Upper lobe of right lung (tissue), 1 donor: ENCODE data around the gene PCSK5. TPM values are rescaled to one million over a fixed set of nuclear protein-coding genes. Genes with fewer than 3 reads are reported as not detected.
"Not testable (repeated sequence)": the region's sequence is repeated elsewhere in the genome, so short reads cannot be mapped to it uniquely, and the experiment has no call there.

ENCODE experiments used
- ATAC-seq: fragments of 200-7000 bp; cut with Tn5 transposase; one replicate; pipeline ENCODE4 v1.9.1; 2020; ENCODE audit warnings: mild to moderate bottlenecking, moderate library complexity
- DNase-seq: peaks from one replicate; pipeline ENCODE4 v3.0.0-alpha.2; 2020
- H3K27ac ChIP-seq: fragments of 200-600 bp; one replicate; pipeline ENCODE4 v1.8.0; 2022
- H3K27me3 ChIP-seq: fragments of 200-600 bp; one replicate; pipeline ENCODE4 v1.8.0; 2022; ENCODE audit warnings: mild to moderate bottlenecking
- H3K36me3 ChIP-seq: fragments of 200-600 bp; one replicate; pipeline ENCODE4 v1.8.0; 2022
- H3K4me1 ChIP-seq: fragments of 200-600 bp; one replicate; pipeline ENCODE4 v1.8.0; 2022
- H3K4me3 ChIP-seq: fragments of 200-600 bp; one replicate; pipeline ENCODE4 v1.8.0; 2022; ENCODE audit warnings: mild to moderate bottlenecking
- H3K9me3 ChIP-seq: fragments of 200-600 bp; one replicate; pipeline ENCODE4 v1.8.0; 2022
- CTCF ChIP-seq: fragments of 200-600 bp; IDR thresholded peaks from one replicate; pipeline ENCODE4 v1.8.0; 2022; ENCODE audit warnings: antibody characterized with exemption
- intact Hi-C: fragments of 100-400 bp; cut with DNase I; formaldehyde crosslinking; loops from one replicate; pipeline ENCODE4 v1.11.0; 2022
- total RNA-seq: library from RNA; stranded (reverse); fragmentation: NEBNext Ultra II Directional; extraction: Animal tissue kit (Norgen Biotek cat#: 25700); gene quantifications from one replicate; pipeline ENCODE4 v1.2.1, GENCODE V29; 2021
- donor health status: DM: no; HTN: yes; CAD: no; lungs with severe emphysema.

The PCSK5 gene
- total RNA-seq, 1 donor from 2014 or later = 18.1 TPM

DNA sequence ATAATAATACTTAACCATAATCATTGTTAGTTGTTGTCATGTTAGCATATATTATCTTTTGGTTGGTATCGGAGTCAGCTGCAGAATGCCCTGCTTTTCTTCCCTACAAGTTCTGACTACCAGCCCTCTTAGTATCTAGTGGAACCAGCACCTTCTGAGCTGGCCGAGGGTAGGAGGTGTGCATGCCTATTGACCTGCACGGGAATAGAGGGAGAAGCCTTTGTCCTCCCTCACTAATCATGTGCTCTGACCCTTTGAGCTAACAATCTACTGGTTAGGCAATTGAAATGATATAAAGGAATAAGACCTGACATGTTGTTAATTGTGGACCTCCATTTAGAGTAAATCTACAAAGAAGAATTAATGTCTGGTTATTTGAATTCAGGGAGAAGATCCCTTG lies 4.1 kb downstream of the PCSK5 start:
- TF ChIP-seq CTCF = no peak
- Histone ChIP-seq H3K4me3 (no peak overlapping the region), H3K36me3 (no peaks in the 10 kb centered on the region), H3K4me1 (peaks cover 16% of the 10 kb centered on the region), H3K27me3 (no peaks in the 10 kb centered on the region), H3K27ac (no peak overlapping the region), H3K9me3 (no peaks in the 10 kb centered on the region)
- no peak for DNase-seq
- ATAC-seq = no peak
- intact Hi-C loops = no loop called here

DNA sequence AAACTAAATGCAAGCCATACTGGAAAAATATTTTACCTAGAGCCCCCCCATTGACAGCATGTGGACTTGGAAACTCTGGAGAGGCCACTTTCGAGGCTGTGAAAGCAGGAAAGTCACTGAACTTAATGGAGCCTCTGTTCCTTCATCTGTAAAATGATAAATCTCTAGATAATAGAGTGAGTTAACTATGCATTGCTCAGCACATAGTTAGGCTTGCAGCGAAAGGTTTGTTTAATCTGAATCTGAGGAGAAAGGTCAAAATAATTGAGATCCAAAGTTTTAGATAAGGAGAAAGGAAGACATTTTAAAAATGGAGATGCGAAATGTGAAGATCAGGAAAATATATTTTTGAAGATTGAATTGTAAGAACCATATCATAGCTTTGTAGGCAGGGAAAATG lies 4.6 kb downstream of the PCSK5 start:
- no peak for TF ChIP-seq CTCF
- no peak for ATAC-seq
- Histone ChIP-seq H3K27ac (no peak overlapping the region), H3K27me3 (no peaks in the 10 kb centered on the region), H3K36me3 (no peaks in the 10 kb centered on the region), H3K4me3 (no peak overlapping the region), H3K4me1 (peaks cover 16% of the 10 kb centered on the region), H3K9me3 (no peaks in the 10 kb centered on the region)
- DNase-seq = no peak
- intact Hi-C loops = no loop called here

DNA sequence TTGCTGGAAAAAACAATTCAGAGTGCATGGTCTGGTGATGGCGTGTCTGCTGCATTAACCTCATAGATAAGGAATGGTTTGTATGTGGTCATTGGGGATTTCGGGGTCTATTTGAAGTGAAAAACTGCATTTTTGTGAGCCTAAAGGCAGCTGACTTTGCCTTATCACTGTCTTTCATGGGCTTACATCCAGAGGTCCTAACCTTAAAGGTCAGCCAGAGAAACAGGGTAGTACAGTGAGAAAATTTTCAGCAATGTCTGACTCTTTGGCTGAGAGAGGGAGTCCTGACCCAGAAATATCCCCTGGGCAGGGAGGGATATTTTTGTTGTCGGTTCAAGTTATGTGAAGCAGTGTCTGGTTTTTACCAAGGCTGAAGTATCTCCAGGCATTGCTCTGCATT lies 5.7 kb downstream of the PCSK5 start:
- Histone ChIP-seq H3K27me3 (no peaks in the 10 kb centered on the region), H3K4me3 (no peak overlapping the region), H3K4me1 (peaks cover 16% of the 10 kb centered on the region), H3K27ac (no peak overlapping the region), H3K36me3 (no peaks in the 10 kb centered on the region), H3K9me3 (no peaks in the 10 kb centered on the region)
- DNase-seq (no peak), ATAC-seq (no peak)
- intact Hi-C loops = no loop called here
- no peak for TF ChIP-seq CTCF

DNA sequence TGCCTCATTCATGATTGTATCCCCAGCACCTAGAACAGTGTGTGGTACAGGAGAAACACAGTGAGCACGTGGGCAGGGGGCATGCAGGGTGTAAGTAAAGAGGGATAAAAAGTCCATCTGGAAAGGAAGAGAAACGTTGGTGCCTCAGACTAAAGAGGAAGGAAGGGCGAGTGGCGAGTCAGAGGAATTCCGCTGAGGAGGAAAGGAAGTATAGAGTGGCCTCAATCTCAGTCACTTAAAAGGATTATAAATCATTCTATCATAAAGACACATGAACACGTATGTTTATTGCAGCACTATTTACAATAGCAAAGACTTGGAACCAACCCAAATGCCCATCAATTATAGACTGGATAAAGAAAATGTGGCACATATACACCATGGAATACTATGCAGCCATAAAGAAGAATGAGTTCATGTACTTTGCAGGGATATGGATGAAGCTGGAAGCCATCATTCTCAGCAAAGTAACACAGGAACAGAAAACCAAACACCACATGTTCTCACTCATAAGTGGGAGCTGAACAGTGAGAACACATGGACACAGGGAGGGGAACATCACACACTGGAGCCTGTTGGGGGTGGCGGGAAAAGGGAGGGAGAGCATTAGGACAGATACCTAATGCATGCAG lies 10.5 kb downstream of the PCSK5 start:
- H3K27ac ChIP-seq, intact Hi-C loops, DNase-seq, H3K9me3 ChIP-seq, H3K27me3 ChIP-seq, ATAC-seq, H3K4me3 ChIP-seq, H3K36me3 ChIP-seq, H3K4me1 ChIP-seq: not testable (repeated sequence)

- TF ChIP-seq CTCF = no peak
- ATAC-seq = no peak
- H3K9me3 ChIP-seq = no peaks in the 10 kb centered on the region
- H3K4me3 ChIP-seq = no peak overlapping the region
- no peaks in the 10 kb centered on the region for H3K4me1 ChIP-seq
- DNase-seq = no peak
- no peak overlapping the region for H3K27ac ChIP-seq
- H3K36me3 ChIP-seq = no peaks in the 10 kb centered on the region
- H3K27me3 ChIP-seq = no peaks in the 10 kb centered on the region
- intact Hi-C loops = no loop called here
These were observed 13.4 kb downstream of the PCSK5 start for GRCh38 chr9:75903785-75904360.

- Histone ChIP-seq H3K4me1 (no peaks in the 10 kb centered on the region), H3K36me3 (no peaks in the 10 kb centered on the region), H3K9me3 (no peaks in the 10 kb centered on the region), H3K27ac (no peak overlapping the region), H3K27me3 (no peaks in the 10 kb centered on the region), H3K4me3 (no peak overlapping the region)
- intact Hi-C loops = no loop called here
- DNase-seq (no peak), ATAC-seq (no peak)
- no peak for TF ChIP-seq CTCF
These were observed 13.9 kb downstream of the PCSK5 start for GRCh38 chr9:75904364-75904763.
